Limb (tissue), 2 donors: Measurements from ENCODE around the gene SLC1A4.

Source experiments
- DNase-seq, 2 donors: peaks; one replicate each; pipeline ENCODE4 v3.0.0-alpha.2; 2016; ENCODE audit errors: extremely low spot score in 2 of 2

The SLC1A4 gene

GRCh38 chr2:65049010-65049639 is 59.9 kb downstream of the SLC1A4 start:
- no peak for DNase-seq

GRCh38 chr2:65050931-65051330 is 61.7 kb downstream of the SLC1A4 start:
- no peak for DNase-seq

- DNase-seq, result no peak
Observed at GRCh38 chr2:65053199-65053598, 64.0 kb downstream of the SLC1A4 start.

GRCh38 chr2:65054749-65055421 is 65.7 kb downstream of the SLC1A4 start:
- DNase-seq, result no peak

DNA sequence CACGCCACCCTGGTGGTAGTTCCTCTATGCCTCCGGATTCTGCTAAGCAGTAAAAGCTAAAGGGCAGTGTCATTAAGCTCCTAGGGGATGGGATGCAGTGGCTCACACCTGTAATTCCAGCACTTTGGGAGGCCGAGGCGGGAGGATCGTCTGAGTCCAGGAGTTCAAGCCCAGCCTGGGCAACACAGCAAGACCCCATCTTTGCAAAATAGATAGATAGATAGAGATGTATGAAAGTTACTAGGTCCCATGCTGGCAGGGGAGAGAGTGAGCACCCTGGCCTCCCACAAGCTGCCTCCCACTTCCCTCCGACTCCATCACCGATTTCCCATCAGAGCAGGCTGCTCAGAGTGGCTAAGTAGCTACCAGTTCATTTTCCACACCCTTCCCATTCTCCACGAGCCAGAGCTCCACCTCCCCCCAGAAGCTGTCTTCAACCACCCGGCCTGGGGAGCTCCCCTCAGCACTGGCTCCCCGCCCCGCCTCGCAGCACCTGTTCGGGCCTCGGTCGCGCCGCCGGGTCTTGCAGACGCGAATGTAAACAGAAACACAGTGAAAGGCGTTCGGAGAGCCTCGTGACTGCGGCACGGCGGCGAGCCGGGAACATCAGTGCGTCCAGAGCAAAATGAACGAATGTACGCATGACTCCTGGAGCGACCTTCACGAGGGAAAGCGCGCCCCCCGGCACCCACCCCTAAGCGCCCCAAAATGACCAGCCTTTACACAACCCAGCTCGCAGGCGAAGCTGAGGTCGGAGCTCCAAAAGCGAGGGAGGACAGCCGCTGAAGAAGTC is 66.4 kb downstream of the SLC1A4 start:
- DNase-seq, result peak in 1 of 2 donors; percentile 33

DNA sequence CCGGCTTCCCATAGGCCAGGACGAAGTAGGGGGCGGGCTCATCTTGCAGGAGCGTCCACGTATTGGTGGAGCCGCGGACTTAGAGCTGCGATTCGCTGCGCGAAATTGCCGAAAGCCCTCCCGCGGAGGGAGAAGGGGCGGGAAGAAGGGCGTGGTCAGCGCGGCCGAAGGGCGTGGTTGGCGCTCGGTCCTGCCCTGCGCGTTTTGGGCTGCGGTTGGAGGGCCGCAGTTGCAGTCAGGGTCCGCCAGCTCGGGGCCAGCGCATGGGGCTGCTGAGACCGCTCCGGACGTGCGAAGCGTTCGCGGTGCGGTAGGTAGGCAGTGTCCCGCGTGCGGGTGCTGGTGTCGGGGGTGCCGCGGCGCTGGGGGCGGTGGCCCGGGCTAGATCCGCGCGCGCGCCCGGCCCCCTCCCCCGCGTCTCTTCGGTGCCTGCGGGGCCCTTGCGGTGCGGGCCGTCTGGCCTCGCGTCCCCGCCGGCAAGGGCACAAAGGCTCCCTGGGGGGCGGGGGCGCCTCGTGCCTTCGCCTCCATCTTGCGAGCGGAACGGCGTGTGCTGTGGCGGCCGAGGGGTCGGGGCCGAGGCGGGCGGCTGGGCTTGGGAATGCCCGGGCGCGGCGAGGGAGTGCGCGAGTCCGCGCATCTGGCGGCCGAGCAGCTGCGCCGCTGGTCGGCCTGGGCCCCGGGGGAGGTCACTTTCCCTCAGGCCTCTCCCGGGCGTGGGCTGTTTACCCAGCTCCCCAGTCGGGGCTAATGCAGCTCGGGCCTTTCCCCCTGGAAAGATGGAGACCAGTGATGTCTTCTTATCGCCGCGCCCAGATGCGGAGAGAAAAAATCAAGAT is 67.2 kb downstream of the SLC1A4 start, which contains the start of gene CEP68:
CEP68 (plus strand) TSS at position 202 of the 839 bp plus-strand sequence. CDS start 13,029 bp downstream, outside the sequence.
- peak; percentile 97 to 98 for DNase-seq

DNA sequence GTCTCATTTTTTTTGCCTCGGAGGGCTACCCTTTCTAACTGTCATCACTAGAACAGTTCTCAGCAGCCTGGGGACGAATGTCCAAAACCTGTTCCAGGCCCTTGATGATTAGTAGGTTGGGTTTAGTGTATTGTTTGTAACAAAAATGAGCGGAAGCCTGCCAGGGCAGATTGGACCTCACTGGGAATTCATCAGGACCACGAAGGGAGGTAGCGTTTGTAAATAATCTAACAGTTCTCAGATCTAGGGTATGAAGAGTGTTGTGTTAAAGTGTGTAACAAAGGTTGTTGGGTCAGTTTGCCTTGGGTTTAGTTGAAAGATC is 67.8 kb downstream of the SLC1A4 start:
- no peak for DNase-seq

- DNase-seq, result no peak
Observed at GRCh38 chr2:65057391-65058052, 68.3 kb downstream of the SLC1A4 start.

GRCh38 chr2:65059071-65059470 is 69.9 kb downstream of the SLC1A4 start:
- no peak for DNase-seq

DNA sequence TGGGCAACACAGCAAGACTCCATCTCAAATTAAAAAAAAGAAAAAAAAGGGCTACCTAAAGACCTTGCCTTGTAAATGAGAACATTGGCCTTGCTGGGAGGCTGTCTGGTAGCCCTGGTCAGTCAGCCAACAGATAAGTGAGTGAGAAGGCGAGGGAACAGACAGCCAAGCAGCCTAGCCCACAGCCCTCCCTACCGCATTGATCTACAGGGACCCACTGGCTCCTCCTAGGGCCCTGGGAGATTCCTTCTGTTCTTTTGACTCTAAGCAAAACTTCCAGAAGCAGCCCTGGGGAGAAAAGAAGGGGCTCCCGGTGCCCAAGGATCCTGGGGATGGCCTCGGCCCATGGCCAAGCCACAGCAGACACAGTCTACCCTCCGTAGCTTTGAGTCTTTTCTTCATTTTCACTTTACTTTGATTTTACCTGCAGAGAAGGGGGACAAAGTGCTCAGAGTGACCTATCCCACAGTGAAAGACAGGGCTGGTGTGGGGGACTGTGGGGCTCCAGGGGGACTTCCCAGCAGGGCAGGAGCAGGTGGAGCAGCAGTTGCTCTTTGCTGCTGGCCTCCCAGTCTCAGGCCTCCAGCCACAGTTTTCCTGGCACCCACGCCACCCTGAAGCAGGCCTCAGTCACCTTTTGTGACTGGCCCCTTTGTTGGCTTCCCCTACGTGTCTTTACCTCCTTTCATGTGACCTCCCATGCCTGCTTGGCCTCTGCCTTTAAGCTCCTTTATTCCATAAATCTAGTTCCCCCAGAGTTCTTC is 72.1 kb downstream of the SLC1A4 start:
- no peak for DNase-seq

GRCh38 chr2:65061910-65062339 is 72.7 kb downstream of the SLC1A4 start:
- no peak for DNase-seq

GRCh38 chr2:65062843-65063825 is 73.9 kb downstream of the SLC1A4 start:
- DNase-seq, result peak in 1 of 2 donors; percentile 38

DNA sequence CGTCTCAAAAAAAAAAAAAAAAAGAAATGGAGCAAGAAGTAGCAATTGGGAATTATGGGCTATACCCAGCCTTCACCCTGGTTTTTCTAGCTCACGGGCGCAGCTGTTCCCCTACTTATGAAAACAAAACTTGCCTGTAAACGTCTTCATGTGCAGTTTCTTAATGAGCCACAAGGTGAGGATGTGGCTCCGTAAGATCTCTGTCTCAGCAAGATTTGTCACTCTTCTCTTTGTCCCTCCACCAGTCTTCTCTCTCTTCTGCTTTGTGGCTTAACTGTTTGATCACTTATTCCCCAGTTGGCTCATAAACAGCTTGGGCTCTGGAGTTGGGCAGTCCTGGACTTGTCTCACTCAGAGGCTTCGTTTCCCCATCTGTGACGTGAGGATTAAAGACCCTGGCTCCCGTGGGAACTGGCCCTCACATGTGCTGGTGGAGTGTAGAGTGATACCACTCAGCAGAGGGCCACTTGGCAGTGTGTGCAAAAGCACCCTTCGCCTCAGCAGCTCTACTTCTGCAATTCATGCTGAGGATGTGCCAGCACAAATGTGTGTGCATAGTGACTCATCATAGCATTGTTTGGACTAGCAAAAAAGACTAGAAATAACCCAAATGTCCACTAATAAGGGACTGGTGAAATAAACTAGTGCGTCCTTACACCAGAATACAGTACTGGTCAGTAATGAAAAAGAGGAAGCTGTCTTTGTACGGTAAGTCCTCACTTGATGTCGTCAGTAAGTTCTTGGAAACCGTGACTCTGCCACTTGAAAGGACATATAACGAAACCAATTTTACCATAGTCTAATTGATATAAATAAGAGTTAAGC is 75.7 kb downstream of the SLC1A4 start:
- peak in 1 of 2 donors; percentile 62 for DNase-seq

- no peak for DNase-seq
Observed at GRCh38 chr2:65067806-65068553, 78.8 kb downstream of the SLC1A4 start.

- no peak for DNase-seq
Observed at GRCh38 chr2:65069439-65069824, 80.2 kb downstream of the SLC1A4 start.

DNA sequence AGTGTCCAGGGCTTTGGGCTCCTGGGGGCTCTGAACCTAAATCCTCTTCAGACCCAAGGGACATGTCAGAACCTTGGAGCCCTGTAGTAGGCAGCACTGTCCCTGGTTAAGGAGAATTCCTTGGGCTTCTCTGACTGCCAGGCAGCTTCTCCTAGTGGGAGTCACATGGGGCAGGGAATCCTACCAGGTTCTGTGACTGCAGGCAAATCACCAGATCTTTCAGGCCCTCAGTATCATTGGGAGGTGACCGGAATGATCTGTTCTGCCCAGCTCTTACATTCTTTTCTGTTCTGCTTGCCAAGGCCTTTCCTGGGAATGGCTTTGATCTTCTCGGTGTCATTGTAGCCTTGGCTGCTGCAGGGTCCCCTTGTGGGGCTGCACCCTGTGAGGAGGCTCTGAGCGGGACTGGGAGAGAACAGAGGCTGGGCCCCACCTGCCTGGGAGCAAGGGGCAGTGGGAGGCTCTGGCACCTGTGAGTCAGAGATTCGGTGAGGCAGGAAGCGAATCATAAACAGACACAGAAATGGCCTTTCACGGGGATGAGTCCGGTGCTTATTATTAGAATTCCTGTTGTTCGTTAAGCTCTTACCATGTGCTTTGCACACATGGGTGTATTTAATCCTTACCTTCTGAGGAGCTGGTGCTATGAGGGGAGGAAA is 81.1 kb downstream of the SLC1A4 start:
- no peak for DNase-seq

GRCh38 chr2:65070856-65071255 is 81.7 kb downstream of the SLC1A4 start:
- no peak for DNase-seq
